T-helper 17 cell (primary cell): ENCODE measurements around the gene AXIN1. TPM values are rescaled to one million over a fixed set of nuclear protein-coding genes. Genes with fewer than 3 reads are reported as not detected.
"Not testable (repeated sequence)": the region's sequence is repeated elsewhere in the genome, so short reads cannot be mapped to it uniquely, and the experiment has no call there.

Experiments used
- ATAC-seq: fragments of 150-1000 bp; cut with Tn5 transposase; 2 replicates; pipeline ENCODE4 v1.10.0; 2021; ENCODE audit warnings: mild to moderate bottlenecking, moderate library complexity
- DNase-seq, 3 donors: peaks; one replicate each; pipeline versions ENCODE4 v3.0.0 to v3.0.0-alpha.2; 2020 to 2021
- H3K9me3 ChIP-seq: one replicate; pipeline ENCODE4 v1.7.0; 2013; ENCODE audit warnings: low read length, mild to moderate bottlenecking; ENCODE audit not compliant: control insufficient read depth, poor library complexity, severe bottlenecking
- H3K27ac Mint-ChIP-seq: one replicate; pipeline ENCODE4 v1.8.0; 2022; ENCODE audit warnings: mild to moderate bottlenecking, moderate library complexity, mixed read lengths
- H3K27me3 Mint-ChIP-seq: one replicate; pipeline ENCODE4 v1.8.0; 2022; ENCODE audit warnings: mixed read lengths
- H3K36me3 Mint-ChIP-seq: one replicate; pipeline ENCODE4 v1.8.0; 2022; ENCODE audit warnings: low read depth, mixed read lengths
- H3K4me1 Mint-ChIP-seq: one replicate; pipeline ENCODE4 v1.8.0; 2022; ENCODE audit warnings: mild to moderate bottlenecking, mixed read lengths
- H3K4me3 Mint-ChIP-seq: one replicate; pipeline ENCODE4 v1.8.0; 2022; ENCODE audit warnings: mild to moderate bottlenecking, moderate library complexity, mixed read lengths
- total RNA-seq, 4 donors: library from RNA in 2 of 4; stranded (reverse) in 2 of 4; gene quantifications; one replicate each; pipeline ENCODE4 v1.2.3 and lab custom pipeline; 2022 to 2026

Gene AXIN1
- total RNA-seq, 2 donors from 2014 or later: 38.9 to 42.5 TPM

DNA sequence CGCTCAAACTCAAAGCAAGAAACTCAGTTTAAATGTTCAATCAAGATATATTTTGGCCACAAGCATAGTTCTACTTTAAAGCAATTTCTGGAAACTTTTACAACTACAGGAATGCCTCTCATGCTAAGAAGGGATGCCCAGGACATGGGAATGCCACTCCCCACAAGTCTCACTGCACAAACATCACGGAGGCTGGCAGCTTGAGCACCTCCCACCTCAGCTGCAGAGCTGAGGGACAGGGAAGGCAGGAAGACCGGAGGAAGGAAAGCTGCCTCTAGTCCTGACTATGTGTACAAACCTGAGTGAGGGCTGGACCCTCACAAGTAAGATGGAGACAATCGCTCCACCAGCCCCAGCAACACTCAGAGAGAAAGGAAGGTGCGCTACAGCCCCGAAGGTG is 5.3 kb downstream of the AXIN1 start:
- Mint-ChIP-seq H3K4me3 (peak overlapping the region; percentile 59), H3K36me3 (peaks cover 4% of the 10 kb centered on the region), H3K4me1 (peaks cover 42% of the 10 kb centered on the region), H3K27ac (peak overlapping the region; percentile 75), H3K27me3 (no peaks in the 10 kb centered on the region)
- ATAC-seq: no peak
- DNase-seq: no peak
- no peaks in the 10 kb centered on the region for H3K9me3 ChIP-seq

DNA sequence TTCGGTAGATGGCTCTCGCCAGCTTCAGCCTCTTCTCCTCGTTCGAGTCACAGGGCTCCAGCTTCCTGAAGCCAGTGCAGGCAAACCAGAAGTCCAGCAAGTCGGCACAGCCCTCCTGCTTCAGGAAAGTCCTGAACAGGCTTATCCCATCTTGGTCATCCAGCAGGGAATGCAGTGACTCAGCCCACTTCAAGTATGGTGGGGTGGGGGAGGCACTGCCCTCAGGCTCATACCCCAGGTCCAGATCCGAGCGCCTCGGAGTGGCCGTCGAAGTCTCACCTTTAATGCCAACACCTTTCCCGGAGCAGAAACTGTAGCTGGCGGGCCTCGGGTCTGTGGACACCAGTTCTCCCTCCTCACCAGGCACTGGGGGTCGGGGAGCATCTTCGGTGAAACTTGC is 5.9 kb downstream of the AXIN1 start:
- Mint-ChIP-seq H3K4me3 (no peak overlapping the region), H3K4me1 (peaks cover 45% of the 10 kb centered on the region), H3K27ac (no peak overlapping the region), H3K27me3 (no peaks in the 10 kb centered on the region), H3K36me3 (peaks cover 4% of the 10 kb centered on the region)
- H3K9me3 ChIP-seq: no peaks in the 10 kb centered on the region
- no peak for DNase-seq
- no peak for ATAC-seq

DNA sequence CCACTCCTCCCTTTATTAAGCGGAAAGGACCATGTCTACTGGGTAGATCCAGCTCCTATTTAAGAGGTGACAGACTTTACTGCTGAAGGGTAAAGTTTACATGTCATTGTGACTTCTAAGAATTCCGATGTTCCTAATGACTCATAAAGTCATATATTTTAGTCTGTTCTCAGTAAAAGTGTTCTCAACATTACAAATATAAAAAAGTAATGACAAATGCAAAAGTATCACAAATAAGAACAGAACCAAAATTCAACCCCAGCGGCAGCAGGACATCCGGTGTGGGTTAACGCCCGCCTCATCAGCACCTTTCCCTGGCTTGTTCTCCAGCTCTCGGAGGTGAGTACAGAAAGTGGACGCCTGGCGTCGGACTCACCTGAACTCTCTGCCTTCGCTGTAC is 6.8 kb downstream of the AXIN1 start:
- DNase-seq (no peak), ATAC-seq (no peak)
- no peaks in the 10 kb centered on the region for H3K9me3 ChIP-seq
- Mint-ChIP-seq H3K4me3 (peak overlapping the region; percentile 41), H3K27me3 (no peaks in the 10 kb centered on the region), H3K4me1 (peaks cover 45% of the 10 kb centered on the region), H3K36me3 (peaks cover 4% of the 10 kb centered on the region), H3K27ac (no peak overlapping the region)

DNA sequence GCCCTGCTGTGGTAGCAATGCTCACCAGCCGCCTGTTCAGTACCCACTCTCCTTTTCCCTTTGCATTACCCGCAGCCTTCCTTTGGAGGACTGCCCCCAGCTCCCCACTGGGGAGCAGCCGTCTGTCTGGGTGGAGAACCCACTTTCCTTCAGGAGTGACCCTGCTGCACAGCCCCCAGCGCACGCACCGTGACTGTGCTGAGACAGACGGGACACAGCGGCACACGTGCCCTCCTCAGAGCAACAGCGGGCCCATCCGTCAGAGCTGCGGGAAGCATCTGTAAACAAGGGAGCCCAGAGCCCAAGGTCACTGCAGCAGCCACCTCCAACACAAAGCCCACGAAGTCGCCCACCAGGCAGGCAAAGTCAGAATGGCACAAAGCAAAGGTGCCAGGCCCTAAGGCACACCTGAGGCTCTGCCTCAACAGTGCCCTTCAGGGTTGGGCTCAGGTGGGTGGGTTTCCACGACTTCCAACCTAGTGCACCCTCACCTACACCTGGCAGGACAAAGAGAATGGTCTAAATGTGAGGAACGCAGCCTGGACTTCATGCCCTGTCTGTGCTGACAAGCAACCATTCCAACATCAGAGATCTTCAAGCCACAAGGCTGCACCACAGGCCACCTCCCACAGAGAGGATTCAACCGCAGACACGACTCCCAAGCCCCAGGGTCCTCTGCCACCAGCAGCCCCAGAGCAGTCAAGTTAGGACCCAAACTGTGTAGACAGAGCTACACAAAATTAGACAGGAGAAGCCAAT is 9.9 kb downstream of the AXIN1 start:
- DNase-seq (no peak), ATAC-seq (no peak)
- no peaks in the 10 kb centered on the region for H3K27me3 Mint-ChIP-seq
- no peaks in the 10 kb centered on the region for H3K9me3 ChIP-seq
- peak overlapping the region; percentile 69 for H3K4me3 Mint-ChIP-seq
- peaks cover 4% of the 10 kb centered on the region for H3K36me3 Mint-ChIP-seq
- peaks cover 47% of the 10 kb centered on the region for H3K4me1 Mint-ChIP-seq
- H3K27ac Mint-ChIP-seq: no peak overlapping the region

GRCh38 chr16:341974-342336 is 10.6 kb downstream of the AXIN1 start:
- ATAC-seq, H3K36me3 Mint-ChIP-seq, DNase-seq, H3K27me3 Mint-ChIP-seq, H3K9me3 ChIP-seq, H3K27ac Mint-ChIP-seq: not testable (repeated sequence)
- Mint-ChIP-seq H3K4me3 (peak overlapping the region; percentile 69), H3K4me1 (peaks cover 43% of the 10 kb centered on the region)

DNA sequence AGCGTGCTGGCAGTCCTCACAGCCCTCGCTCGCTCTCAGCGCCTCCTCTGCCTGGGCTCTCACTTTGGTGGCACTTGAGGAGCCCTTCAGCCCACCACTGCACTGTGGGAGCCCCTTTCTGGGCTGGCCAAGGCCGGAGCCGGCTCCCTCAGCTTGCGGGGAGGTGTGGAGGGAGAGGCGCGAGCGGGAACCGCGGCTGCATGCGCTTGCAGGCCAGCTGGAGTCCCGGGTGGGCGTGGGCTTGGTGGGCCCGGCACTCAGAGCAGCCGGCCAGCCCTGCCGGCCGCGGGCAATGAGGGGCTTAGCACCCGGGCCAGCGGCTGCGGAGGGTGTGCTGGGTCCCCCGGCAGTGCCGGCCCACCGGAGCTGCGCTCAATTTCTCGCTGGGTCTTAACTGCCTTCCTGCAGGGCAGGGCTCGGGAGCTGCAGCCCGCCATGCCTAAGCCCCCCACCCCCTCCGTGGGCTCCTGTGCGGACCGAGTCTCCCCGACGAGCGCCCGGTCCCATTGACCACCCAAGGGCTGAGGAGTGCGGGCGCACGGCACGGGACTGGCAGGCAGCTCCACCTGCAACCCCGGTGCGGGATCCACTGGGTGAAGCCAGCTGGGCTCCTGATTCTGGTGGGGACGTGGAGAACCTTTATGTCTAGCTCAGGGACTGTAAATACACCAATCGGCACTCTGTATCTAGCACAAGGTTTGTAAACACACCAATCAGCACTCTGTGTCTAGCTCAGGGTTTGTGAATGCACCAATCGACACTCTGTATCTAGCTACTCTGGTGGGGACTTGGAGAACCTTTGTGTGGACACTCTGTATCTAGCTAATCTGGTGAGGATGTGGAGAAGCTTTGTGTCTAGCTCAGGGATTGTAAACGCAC is 11.2 kb downstream of the AXIN1 start:
- Mint-ChIP-seq H3K4me1 (peaks cover 44% of the 10 kb centered on the region), H3K4me3 (peak overlapping the region; percentile 19)
- not testable (repeated sequence) for H3K9me3 ChIP-seq, H3K27me3 Mint-ChIP-seq, H3K36me3 Mint-ChIP-seq, DNase-seq, ATAC-seq, H3K27ac Mint-ChIP-seq

- DNase-seq (no peak), ATAC-seq (no peak)
- Mint-ChIP-seq H3K27ac (peak overlapping the region; percentile 62), H3K4me1 (peaks cover 43% of the 10 kb centered on the region), H3K4me3 (peak overlapping the region; percentile 68), H3K36me3 (no peaks in the 10 kb centered on the region), H3K27me3 (no peaks in the 10 kb centered on the region)
- H3K9me3 ChIP-seq: no peaks in the 10 kb centered on the region
Measured at GRCh38 chr16:340370-341091, 12.0 kb downstream of the AXIN1 start.

DNA sequence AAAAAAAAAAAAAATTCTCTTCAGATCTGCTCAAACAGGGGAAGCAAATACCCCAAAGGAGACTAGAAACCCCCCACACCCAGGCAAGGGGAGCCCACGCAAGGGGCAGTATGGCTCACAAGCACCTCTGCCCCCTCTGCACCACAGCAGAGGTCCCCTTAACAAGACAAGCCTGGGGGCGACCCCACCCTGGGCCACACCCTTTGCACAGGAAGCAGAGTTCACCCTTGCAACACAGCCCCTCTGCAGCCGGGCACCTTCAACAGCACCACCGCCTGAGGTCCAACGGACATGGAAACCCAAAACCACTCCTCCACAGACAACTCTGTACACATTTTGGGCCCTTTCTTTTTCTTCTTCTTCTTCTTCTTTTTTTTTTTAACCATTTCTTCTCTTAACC is 12.8 kb downstream of the AXIN1 start:
- no peaks in the 10 kb centered on the region for H3K9me3 ChIP-seq
- H3K36me3 Mint-ChIP-seq: no peaks in the 10 kb centered on the region
- H3K27me3 Mint-ChIP-seq: no peaks in the 10 kb centered on the region
- DNase-seq (no peak), ATAC-seq (peak; percentile 47)
- peak overlapping the region; percentile 62 for H3K27ac Mint-ChIP-seq
- peak overlapping the region; percentile 68 for H3K4me3 Mint-ChIP-seq
- peaks cover 42% of the 10 kb centered on the region for H3K4me1 Mint-ChIP-seq

- no peak overlapping the region for H3K4me3 Mint-ChIP-seq
- H3K27ac Mint-ChIP-seq: no peak overlapping the region
- no peaks in the 10 kb centered on the region for H3K36me3 Mint-ChIP-seq
- no peaks in the 10 kb centered on the region for H3K27me3 Mint-ChIP-seq
- H3K9me3 ChIP-seq: no peaks in the 10 kb centered on the region
- DNase-seq (no peak), ATAC-seq (no peak)
- H3K4me1 Mint-ChIP-seq: peaks cover 54% of the 10 kb centered on the region
Measured at GRCh38 chr16:337975-338575, 14.4 kb downstream of the AXIN1 start.

GRCh38 chr16:337437-337836 is 15.1 kb downstream of the AXIN1 start:
- Mint-ChIP-seq H3K4me1 (peaks cover 53% of the 10 kb centered on the region), H3K27ac (no peak overlapping the region), H3K36me3 (no peaks in the 10 kb centered on the region), H3K27me3 (no peaks in the 10 kb centered on the region), H3K4me3 (no peak overlapping the region)
- no peak for ATAC-seq
- DNase-seq: no peak
- H3K9me3 ChIP-seq: no peaks in the 10 kb centered on the region

DNA sequence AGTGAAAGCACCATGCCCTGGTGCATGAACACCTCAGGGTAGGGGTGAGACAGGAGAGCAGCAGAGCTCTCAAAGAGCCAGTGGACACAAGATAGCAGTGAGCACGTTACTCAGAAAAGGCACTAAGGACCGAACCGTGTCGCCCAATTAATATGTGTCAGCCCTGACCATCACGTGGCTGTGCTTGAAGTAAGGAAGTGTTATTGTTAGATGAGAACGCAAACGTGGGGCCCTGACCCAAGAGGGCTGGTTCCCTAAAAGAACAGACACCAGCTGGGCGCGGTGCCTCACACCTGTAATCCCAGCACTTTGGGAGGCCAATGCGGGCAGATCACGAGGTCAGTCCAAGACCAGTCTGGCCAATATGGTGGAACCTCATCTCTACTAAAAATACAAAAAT is 16.3 kb downstream of the AXIN1 start:
- H3K27ac Mint-ChIP-seq: peak overlapping the region; percentile 62
- H3K4me3 Mint-ChIP-seq: no peak overlapping the region
- no peaks in the 10 kb centered on the region for H3K27me3 Mint-ChIP-seq
- no peaks in the 10 kb centered on the region for H3K36me3 Mint-ChIP-seq
- ATAC-seq (no peak), DNase-seq (no peak)
- H3K9me3 ChIP-seq: no peaks in the 10 kb centered on the region
- H3K4me1 Mint-ChIP-seq: peaks cover 51% of the 10 kb centered on the region

DNA sequence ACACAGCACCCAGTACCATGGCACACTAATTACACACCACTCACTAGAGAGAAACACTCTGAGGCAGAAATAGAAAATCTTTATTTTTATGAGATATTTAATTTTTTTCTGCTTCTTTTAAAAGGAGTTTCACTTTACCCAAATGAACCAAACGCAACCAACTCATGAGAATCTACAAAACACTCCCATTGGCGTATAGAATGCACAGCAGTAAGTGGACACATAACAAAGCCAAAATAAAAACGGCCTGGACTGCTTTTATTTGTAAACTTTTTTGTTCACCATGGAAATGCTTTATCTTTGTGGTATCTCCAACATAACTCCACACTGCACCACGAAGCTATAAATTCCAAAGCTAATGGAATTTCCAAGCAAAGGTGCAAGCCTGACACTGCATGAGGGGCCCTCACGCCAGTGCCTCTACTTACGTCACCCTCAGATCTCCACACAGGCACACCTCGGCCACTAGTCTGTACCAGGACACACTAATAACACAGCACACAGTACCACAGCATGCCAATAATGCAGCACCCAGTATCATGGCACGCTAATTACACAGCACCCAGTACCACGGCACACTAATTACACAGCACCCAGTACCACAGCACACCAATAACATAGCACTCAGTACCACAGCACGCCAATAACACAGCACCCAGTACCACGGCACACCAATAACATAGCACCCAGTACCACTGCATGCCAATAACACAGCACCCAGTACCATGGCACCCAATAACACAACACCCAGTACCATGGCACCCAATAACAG is 17.5 kb downstream of the AXIN1 start:
- not testable (repeated sequence) for H3K27ac Mint-ChIP-seq, H3K36me3 Mint-ChIP-seq, DNase-seq, H3K9me3 ChIP-seq, H3K27me3 Mint-ChIP-seq, ATAC-seq
- Mint-ChIP-seq H3K4me1 (peaks cover 54% of the 10 kb centered on the region), H3K4me3 (peak overlapping the region; percentile 63)
